HUES6 (cell line): ENCODE data around the gene UTF1.
A peak's percentile ranks its signal among the peaks of the same experiment; 100 is the strongest.

ENCODE experiments used
- H3K27ac ChIP-seq: 2 replicates; pipeline ENCODE4 v1.7.0; 2013; ENCODE audit warnings: low read depth, mild to moderate bottlenecking, low read length, inconsistent platforms
- H3K27me3 ChIP-seq: 2 replicates; pipeline ENCODE4 v1.6.1; 2013; ENCODE audit warnings: low read length; ENCODE audit not compliant: control insufficient read depth, insufficient read depth
- H3K36me3 ChIP-seq: 2 replicates; pipeline ENCODE4 v1.6.1; 2013; ENCODE audit warnings: low read length; ENCODE audit not compliant: control insufficient read depth, insufficient read depth
- H3K4me1 ChIP-seq: 2 replicates; pipeline ENCODE4 v1.6.1; 2013; ENCODE audit warnings: low read length; ENCODE audit not compliant: control insufficient read depth, insufficient read depth
- H3K4me3 ChIP-seq: 2 replicates; pipeline ENCODE4 v1.5.1; 2013; ENCODE audit warnings: low read depth, low read length
- H3K9ac ChIP-seq: one replicate; pipeline ENCODE4 v1.6.1; 2013; ENCODE audit warnings: mild to moderate bottlenecking, low read length
- H3K9me3 ChIP-seq: 2 replicates; pipeline ENCODE4 v1.6.1; 2013; ENCODE audit warnings: low read depth, low read length; ENCODE audit not compliant: control insufficient read depth, insufficient read depth

The UTF1 gene

DNA sequence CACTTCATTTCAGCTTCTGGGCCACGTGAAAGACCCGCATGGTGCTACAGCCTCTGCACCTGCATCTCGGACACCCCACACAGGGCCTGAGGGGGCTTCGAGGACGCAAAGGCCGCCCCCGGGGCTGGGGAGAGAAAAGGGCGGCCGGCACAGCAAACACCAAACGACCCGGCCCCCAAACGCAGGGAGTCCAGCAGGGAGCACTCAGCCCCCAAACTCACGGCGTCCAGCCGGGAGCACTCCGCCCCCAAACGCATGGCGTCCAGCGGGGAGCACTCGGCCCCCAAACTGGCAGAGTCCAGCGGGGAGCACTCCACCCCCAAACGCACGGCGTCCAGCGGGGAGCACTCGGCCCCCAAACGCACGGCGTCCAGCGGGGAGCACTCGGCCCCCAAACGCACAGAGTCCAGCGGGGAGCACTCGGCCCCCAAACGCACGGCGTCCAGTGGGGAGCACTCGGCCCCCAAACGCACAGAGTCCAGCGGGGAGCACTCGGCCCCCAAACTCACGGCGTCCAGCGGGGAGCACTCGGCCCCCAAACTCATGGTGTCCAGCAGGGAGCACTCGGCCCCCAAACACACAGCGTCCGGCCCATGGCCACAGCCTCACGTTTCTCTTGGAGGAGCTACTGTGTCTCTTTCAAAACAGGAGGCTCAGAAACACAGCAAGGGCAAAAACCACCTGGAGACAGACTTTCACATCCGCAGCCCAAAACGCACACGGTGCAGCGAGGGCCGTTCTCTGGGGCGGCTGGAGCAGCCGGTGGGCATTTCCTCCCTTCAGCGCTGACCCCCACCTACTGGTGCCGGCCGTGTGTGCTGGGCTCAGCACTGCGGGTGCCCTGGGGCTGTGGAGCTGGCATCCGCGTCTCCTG is 27.0 kb upstream of the UTF1 start:
- H3K4me1 ChIP-seq, result peaks cover 5% of the 10 kb centered on the region; the same call in 1 of the 2 replicates
- H3K4me3 ChIP-seq, result no peak overlapping the region
- no peaks in the 10 kb centered on the region for H3K9me3 ChIP-seq
- H3K36me3 ChIP-seq, result no peaks in the 10 kb centered on the region; the same call in none of the 2 replicates
- H3K27ac ChIP-seq, result no peak overlapping the region
- no peaks in the 10 kb centered on the region for H3K27me3 ChIP-seq
- H3K9ac ChIP-seq, result peak overlapping the region; percentile 11

GRCh38 chr10:133203652-133204195 is 26.3 kb upstream of the UTF1 start:
- H3K9me3 ChIP-seq, result no peaks in the 10 kb centered on the region
- no peak overlapping the region for H3K27ac ChIP-seq
- H3K36me3 ChIP-seq, result no peaks in the 10 kb centered on the region; the same call in none of the 2 replicates
- peaks cover 5% of the 10 kb centered on the region; the same call in 1 of the 2 replicates for H3K4me1 ChIP-seq
- no peak overlapping the region for H3K4me3 ChIP-seq
- no peaks in the 10 kb centered on the region for H3K27me3 ChIP-seq
- no peak overlapping the region for H3K9ac ChIP-seq

- no peaks in the 10 kb centered on the region; the same call in none of the 2 replicates for H3K36me3 ChIP-seq
- no peak overlapping the region for H3K27ac ChIP-seq
- H3K9ac ChIP-seq, result no peak overlapping the region
- H3K9me3 ChIP-seq, result no peaks in the 10 kb centered on the region
- H3K27me3 ChIP-seq, result no peaks in the 10 kb centered on the region
- H3K4me3 ChIP-seq, result no peak overlapping the region
- peaks cover 5% of the 10 kb centered on the region; the same call in 1 of the 2 replicates for H3K4me1 ChIP-seq
These were observed 25.6 kb upstream of the UTF1 start for GRCh38 chr10:133204226-133205015.

GRCh38 chr10:133205146-133205545 is 24.9 kb upstream of the UTF1 start:
- Histone ChIP-seq H3K36me3 (no peaks in the 10 kb centered on the region; the same call in 1 of the 2 replicates), H3K27ac (no peak overlapping the region), H3K9me3 (no peaks in the 10 kb centered on the region), H3K9ac (no peak overlapping the region), H3K4me3 (no peak overlapping the region), H3K4me1 (peaks cover under 1% of the 10 kb centered on the region; the same call in 1 of the 2 replicates), H3K27me3 (no peaks in the 10 kb centered on the region)

DNA sequence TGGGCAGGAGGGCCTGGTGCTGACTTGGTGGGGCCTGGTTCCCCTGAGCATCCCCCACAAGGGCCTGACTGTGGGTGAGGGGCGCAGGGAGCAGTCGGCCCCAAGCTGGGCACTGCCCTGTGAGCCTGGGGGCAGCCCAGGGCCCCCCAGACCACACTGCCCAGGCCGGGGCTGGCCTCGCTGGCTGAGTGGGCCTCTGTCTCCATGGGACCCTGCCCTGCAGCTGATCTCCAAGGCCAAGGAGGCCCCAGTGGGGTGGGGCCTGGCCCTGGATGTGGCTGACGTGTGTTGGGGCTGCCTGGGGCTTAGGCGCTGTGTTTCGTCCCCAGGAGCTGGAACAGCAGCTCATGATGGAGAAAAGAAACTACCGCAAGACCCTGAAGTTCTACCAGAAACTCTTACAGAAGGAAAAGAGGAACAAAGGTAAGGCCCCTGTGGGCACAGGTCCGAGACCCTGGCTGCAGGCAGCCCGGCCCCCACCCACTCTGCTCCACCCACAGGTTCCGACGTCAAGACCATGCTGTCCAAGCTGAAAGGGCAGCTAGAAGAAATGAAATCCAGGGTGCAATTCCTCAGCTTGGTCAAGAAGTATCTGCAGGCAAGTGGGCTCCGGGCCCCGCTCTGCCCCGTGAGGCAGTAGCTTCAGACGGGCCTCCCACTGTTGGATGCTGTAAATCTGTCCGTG is 23.5 kb upstream of the UTF1 start:
- no peaks in the 10 kb centered on the region; the same call in 1 of the 2 replicates for H3K36me3 ChIP-seq
- H3K27ac ChIP-seq, result no peak overlapping the region
- H3K4me1 ChIP-seq, result no peaks in the 10 kb centered on the region
- no peaks in the 10 kb centered on the region for H3K9me3 ChIP-seq
- no peak overlapping the region for H3K9ac ChIP-seq
- H3K4me3 ChIP-seq, result no peak overlapping the region
- H3K27me3 ChIP-seq, result no peaks in the 10 kb centered on the region

DNA sequence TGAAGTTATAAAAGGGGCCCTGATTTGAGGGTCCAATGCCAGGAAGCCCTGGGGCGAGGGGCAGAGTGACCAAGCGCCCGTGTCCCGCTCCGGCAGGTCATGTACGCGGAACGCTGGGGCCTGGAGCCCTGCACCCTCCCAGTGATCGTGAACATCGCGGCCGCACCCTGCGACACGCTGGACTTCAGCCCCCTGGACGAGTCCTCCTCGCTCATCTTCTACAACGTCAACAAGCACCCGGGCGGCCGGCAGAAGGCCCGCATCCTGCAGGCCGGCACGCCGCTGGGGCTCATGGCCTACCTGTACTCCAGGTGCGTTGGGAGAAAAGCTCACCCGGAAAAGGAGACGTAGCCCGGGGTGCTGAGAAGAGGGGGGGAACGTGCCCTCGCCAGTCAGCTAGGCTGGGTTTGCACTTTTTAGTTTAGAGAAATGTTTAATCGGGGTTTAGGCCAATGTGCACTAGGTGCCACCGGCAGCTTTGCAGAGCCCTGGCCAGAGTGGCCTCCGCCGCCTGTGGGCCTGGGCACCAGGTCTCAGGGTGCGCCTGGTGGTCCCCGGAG is 22.9 kb upstream of the UTF1 start:
- no peak overlapping the region for H3K9ac ChIP-seq
- H3K4me3 ChIP-seq, result no peak overlapping the region
- no peaks in the 10 kb centered on the region for H3K9me3 ChIP-seq
- H3K4me1 ChIP-seq, result no peaks in the 10 kb centered on the region
- H3K27me3 ChIP-seq, result no peaks in the 10 kb centered on the region
- H3K27ac ChIP-seq, result no peak overlapping the region
- H3K36me3 ChIP-seq, result peaks cover 4% of the 10 kb centered on the region; the same call in 1 of the 2 replicates

DNA sequence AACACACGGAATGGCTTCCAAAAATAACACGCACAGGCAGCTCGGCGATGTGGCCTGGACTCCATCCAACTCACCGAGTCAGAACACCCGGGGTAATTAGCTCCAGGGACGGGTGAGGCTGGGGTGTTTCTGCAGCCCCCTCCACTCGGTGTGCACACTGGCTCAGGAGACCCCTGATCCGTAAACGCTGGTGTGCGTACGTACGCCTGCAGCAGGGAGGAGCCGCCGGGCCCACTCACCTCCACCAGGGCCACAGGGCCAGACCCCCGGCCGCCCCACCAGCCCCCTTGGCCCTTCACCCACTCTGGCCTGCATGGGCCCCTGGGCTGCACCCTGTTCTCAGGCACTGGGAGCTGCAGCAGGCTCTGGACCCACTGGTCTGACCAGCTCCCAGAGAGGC is 22.4 kb upstream of the UTF1 start:
- no peak overlapping the region for H3K4me3 ChIP-seq
- no peaks in the 10 kb centered on the region for H3K27me3 ChIP-seq
- H3K27ac ChIP-seq, result no peak overlapping the region
- no peaks in the 10 kb centered on the region for H3K4me1 ChIP-seq
- 0 out of 2 replicates have a peak, but pooled peaks cover 5% of the 10 kb centered on the region for H3K36me3 ChIP-seq
- H3K9ac ChIP-seq, result no peak overlapping the region
- H3K9me3 ChIP-seq, result no peaks in the 10 kb centered on the region

DNA sequence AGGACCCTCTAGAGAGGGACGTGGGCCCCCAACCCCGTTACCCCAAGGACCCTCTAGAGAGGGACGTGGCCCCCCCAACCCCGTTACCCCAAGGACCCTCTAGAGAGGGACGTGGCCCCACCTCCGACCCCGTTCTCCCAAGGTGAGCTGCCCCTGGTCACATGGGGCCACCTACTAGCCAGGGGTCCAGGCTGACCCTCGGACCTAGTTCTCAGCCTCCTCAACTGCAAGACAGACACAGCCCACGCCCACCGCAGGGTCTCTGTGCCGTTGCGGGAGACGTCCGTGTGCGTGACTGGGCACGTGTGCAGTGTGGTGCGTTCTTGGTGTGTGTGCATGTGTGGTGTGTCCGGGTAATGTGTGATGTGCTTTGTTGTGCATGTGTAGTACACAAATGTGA is 21.6 kb upstream of the UTF1 start:
- no peaks in the 10 kb centered on the region for H3K27me3 ChIP-seq
- H3K4me1 ChIP-seq, result no peaks in the 10 kb centered on the region
- no peak overlapping the region for H3K9ac ChIP-seq
- H3K36me3 ChIP-seq, result 0 out of 2 replicates have a peak, but pooled peaks cover 5% of the 10 kb centered on the region
- no peaks in the 10 kb centered on the region for H3K9me3 ChIP-seq
- no peak overlapping the region for H3K27ac ChIP-seq
- H3K4me3 ChIP-seq, result no peak overlapping the region

DNA sequence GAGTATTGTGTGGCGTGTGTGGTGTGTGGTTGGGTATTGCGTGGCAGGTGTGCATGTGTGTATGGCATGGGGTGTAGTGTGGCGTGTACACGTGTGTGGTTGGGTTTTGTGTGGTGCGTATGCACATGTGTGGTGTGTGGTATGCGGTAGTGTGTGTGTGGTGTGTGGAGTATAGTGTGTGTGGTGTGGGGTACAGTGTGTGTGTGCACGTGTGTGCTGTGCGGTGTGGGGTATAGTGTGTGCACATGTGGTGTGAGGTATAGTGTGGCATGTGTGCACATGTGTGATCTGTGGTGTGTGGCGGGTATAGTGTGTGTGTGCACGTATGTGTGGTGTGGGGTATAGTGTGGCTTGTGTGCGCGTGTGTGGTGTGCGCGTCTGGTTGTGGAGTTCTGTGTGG is 20.9 kb upstream of the UTF1 start:
- no peak overlapping the region for H3K9ac ChIP-seq
- H3K27me3 ChIP-seq, result no peaks in the 10 kb centered on the region
- H3K4me1 ChIP-seq, result no peaks in the 10 kb centered on the region
- no peak overlapping the region for H3K27ac ChIP-seq
- H3K9me3 ChIP-seq, result no peaks in the 10 kb centered on the region
- H3K4me3 ChIP-seq, result no peak overlapping the region
- H3K36me3 ChIP-seq, result 0 out of 2 replicates have a peak, but pooled peaks cover 5% of the 10 kb centered on the region

DNA sequence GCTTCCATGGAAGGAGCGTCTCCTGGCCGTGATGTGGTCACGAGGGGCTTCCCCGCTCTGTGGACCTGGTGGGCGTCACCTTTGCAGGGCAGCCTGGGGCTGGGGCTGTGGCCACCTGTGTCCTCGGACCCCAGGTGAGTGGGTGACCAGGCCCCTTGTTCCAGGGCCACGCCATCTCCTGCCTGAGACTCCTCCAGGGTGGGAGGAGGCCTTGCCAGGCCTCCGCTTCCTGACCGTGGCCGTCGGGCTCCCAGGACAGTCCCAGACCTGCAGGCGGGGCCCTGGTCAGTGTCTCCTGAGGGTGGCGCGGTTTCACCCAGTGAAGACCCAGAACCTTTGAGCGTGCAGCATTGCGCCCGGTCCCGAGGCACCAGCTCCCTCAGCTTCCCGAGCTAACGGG is 20.4 kb upstream of the UTF1 start:
- Histone ChIP-seq H3K36me3 (0 out of 2 replicates have a peak, but pooled peaks cover 5% of the 10 kb centered on the region), H3K27ac (no peak overlapping the region), H3K9ac (no peak overlapping the region), H3K27me3 (no peaks in the 10 kb centered on the region), H3K9me3 (no peaks in the 10 kb centered on the region), H3K4me3 (no peak overlapping the region), H3K4me1 (no peaks in the 10 kb centered on the region)
